ENCODE data around the gene BRD1.

GRCh38 chr22:49775191-49775866 lies 52.3 kb downstream of the BRD1 start:
- TF ChIP-seq POLR2A (IDR thresholded peaks at IDR 0.05) (no peak), CTCF (IDR thresholded peaks at IDR 0.05 in 4 of 5, conservative IDR thresholded peaks at IDR 0.05 in 1 of 5) (no peak)

Data from gastrocnemius medialis (tissue), 4 donors.